Thyroid gland (tissue), 4 donors: ENCODE data around the gene OR52W1.

Source experiments
- POLR2A ChIP-seq, 2 donors: fragments of 450-650 bp; IDR thresholded peaks; one replicate each; pipeline ENCODE4 v1.6.1; 2017; ENCODE audit warnings: antibody characterized with exemption in 2 of 2, mild to moderate bottlenecking in 2 of 2, moderate library complexity in 1 of 2
- TF ChIP-seq, protein P1 (sequence below), 6 experiments: fragments of 200-600 bp in 3 of 6; fragments of 450-650 bp in 3 of 6; sonication (generic) in 3 of 6; IDR thresholded peaks; one replicate each; pipeline ENCODE4 v1.5.1; 2016 to 2019; ENCODE audit warnings: antibody characterized with exemption in 6 of 6, mild to moderate bottlenecking in 2 of 6, inconsistent platforms in 1 of 6, moderate library complexity in 1 of 6

DNA sequence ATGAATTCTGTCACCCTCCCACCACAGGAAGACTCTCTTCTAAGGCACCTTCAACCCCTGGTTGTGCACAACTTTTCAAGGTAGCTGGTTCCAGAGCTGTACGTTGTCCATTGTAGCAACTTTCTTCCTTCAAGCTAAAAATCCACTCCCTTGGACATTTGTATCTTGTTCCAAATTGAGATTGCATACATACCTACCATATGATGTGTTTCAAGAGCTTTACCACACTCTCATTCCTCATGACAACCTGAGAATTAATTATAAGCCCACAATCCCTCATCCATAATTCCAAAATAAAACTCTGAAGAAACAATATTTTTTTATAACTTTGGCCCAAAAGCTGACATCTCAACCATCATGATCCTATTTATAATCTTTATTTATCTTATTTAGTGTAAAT, 3.0 kb downstream of the OR52W1 start:
- TF ChIP-seq, protein P1, sequence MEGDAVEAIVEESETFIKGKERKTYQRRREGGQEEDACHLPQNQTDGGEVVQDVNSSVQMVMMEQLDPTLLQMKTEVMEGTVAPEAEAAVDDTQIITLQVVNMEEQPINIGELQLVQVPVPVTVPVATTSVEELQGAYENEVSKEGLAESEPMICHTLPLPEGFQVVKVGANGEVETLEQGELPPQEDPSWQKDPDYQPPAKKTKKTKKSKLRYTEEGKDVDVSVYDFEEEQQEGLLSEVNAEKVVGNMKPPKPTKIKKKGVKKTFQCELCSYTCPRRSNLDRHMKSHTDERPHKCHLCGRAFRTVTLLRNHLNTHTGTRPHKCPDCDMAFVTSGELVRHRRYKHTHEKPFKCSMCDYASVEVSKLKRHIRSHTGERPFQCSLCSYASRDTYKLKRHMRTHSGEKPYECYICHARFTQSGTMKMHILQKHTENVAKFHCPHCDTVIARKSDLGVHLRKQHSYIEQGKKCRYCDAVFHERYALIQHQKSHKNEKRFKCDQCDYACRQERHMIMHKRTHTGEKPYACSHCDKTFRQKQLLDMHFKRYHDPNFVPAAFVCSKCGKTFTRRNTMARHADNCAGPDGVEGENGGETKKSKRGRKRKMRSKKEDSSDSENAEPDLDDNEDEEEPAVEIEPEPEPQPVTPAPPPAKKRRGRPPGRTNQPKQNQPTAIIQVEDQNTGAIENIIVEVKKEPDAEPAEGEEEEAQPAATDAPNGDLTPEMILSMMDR (IDR thresholded peaks at IDR 0.05) = no peak
- TF ChIP-seq POLR2A (IDR thresholded peaks at IDR 0.05) = no peak
